ENCODE measurements around the gene GH1.
A peak's percentile ranks its signal among the peaks of the same experiment; 100 is the strongest.

GH1 gene

GRCh38 chr17:63939401-63939800 lies 20.8 kb upstream of the GH1 start:
- Histone ChIP-seq H3K27ac (ENCODE audit: low read depth, low read length, poor library complexity, severe bottlenecking) (peak overlapping the region; percentile 90), H3F3A (ENCODE audit: insufficient read depth, low read length) (no peaks in the 10 kb centered on the region), H3K4me2 (ENCODE audit: low read length) (peak overlapping the region; percentile 50; the same call in 1 of the 2 replicates), H3K27me3 (ENCODE audit: insufficient read depth, low read length) (no peaks in the 10 kb centered on the region), H4K20me1 (ENCODE audit: insufficient read depth, low read length) (no peaks in the 10 kb centered on the region), H3K9me2 (ENCODE audit: low read depth, low read length) (no peaks in the 10 kb centered on the region), H3K9ac (ENCODE audit: low read length) (peak overlapping the region; percentile 63), H3K9me3 (ENCODE audit: low read length) (no peaks in the 10 kb centered on the region), H3K79me2 (ENCODE audit: insufficient read depth, low read length) (no peaks in the 10 kb centered on the region), H3K4me3 (ENCODE audit: low read depth, low read length, poor library complexity, severe bottlenecking) (no peak overlapping the region), H3K4me1 (ENCODE audit: insufficient read depth, low read length, severe bottlenecking) (peaks cover 72% of the 10 kb centered on the region), H3K36me3 (ENCODE audit: insufficient read depth, low read length) (peaks cover 5% of the 10 kb centered on the region; the same call in 1 of the 2 replicates), H2AFZ (ENCODE audit: low read length) (no peak overlapping the region)
- no peak for TF ChIP-seq CTCF (IDR thresholded peaks at IDR 0.05; ENCODE audit: low read length)
- TF ChIP-seq EZH2 (IDR thresholded peaks at IDR 0.05; ENCODE audit: borderline replicate concordance, low read length): no peak

GRCh38 chr17:63937920-63938319 lies 19.3 kb upstream of the GH1 start:
- H3K4me1 ChIP-seq (ENCODE audit: insufficient read depth, low read length, severe bottlenecking): peaks cover 72% of the 10 kb centered on the region
- no peak for TF ChIP-seq EZH2 (IDR thresholded peaks at IDR 0.05; ENCODE audit: borderline replicate concordance, low read length)
- TF ChIP-seq CTCF (IDR thresholded peaks at IDR 0.05; ENCODE audit: low read length): no peak

GRCh38 chr17:63937319-63937718 lies 18.7 kb upstream of the GH1 start:
- H2AFZ ChIP-seq (ENCODE audit: low read length): no peak overlapping the region
- no peaks in the 10 kb centered on the region for H3K9me2 ChIP-seq (ENCODE audit: low read depth, low read length)
- H3K9ac ChIP-seq (ENCODE audit: low read length): no peak overlapping the region
- H3K4me1 ChIP-seq (ENCODE audit: insufficient read depth, low read length, severe bottlenecking): peaks cover 72% of the 10 kb centered on the region
- H3F3A ChIP-seq (ENCODE audit: insufficient read depth, low read length): no peaks in the 10 kb centered on the region
- no peaks in the 10 kb centered on the region for H3K9me3 ChIP-seq (ENCODE audit: low read length)
- H3K4me3 ChIP-seq (ENCODE audit: low read depth, low read length, poor library complexity, severe bottlenecking): no peak overlapping the region
- H3K27ac ChIP-seq (ENCODE audit: low read depth, low read length, poor library complexity, severe bottlenecking): peak overlapping the region; percentile 90
- H3K36me3 ChIP-seq (ENCODE audit: insufficient read depth, low read length): peaks cover 5% of the 10 kb centered on the region; the same call in 1 of the 2 replicates
- peaks cover 4% of the 10 kb centered on the region; the same call in 1 of the 2 replicates for H3K79me2 ChIP-seq (ENCODE audit: insufficient read depth, low read length)
- H4K20me1 ChIP-seq (ENCODE audit: insufficient read depth, low read length): no peaks in the 10 kb centered on the region
- H3K27me3 ChIP-seq (ENCODE audit: insufficient read depth, low read length): no peaks in the 10 kb centered on the region
- H3K4me2 ChIP-seq (ENCODE audit: low read length): no peak overlapping the region
- peak; percentile 40 for TF ChIP-seq CTCF (IDR thresholded peaks at IDR 0.05; ENCODE audit: low read length)
- TF ChIP-seq EZH2 (IDR thresholded peaks at IDR 0.05; ENCODE audit: borderline replicate concordance, low read length): no peak

More at GRCh38 chr17:63937920-63938319, 19.3 kb upstream of the GH1 start:
- Histone ChIP-seq H3K79me2 (ENCODE audit: insufficient read depth, low read length) (no peaks in the 10 kb centered on the region), H2AFZ (ENCODE audit: low read length) (no peak overlapping the region), H3K27me3 (ENCODE audit: insufficient read depth, low read length) (no peaks in the 10 kb centered on the region), H3F3A (ENCODE audit: insufficient read depth, low read length) (no peaks in the 10 kb centered on the region), H3K9me3 (ENCODE audit: low read length) (no peaks in the 10 kb centered on the region), H3K9me2 (ENCODE audit: low read depth, low read length) (no peaks in the 10 kb centered on the region), H3K27ac (ENCODE audit: low read depth, low read length, poor library complexity, severe bottlenecking) (peak overlapping the region; percentile 90), H3K9ac (ENCODE audit: low read length) (no peak overlapping the region), H4K20me1 (ENCODE audit: insufficient read depth, low read length) (no peaks in the 10 kb centered on the region), H3K36me3 (ENCODE audit: insufficient read depth, low read length) (peaks cover 5% of the 10 kb centered on the region; the same call in 1 of the 2 replicates), H3K4me3 (ENCODE audit: low read depth, low read length, poor library complexity, severe bottlenecking) (no peak overlapping the region), H3K4me2 (ENCODE audit: low read length) (no peak overlapping the region)

Data from OCI-LY1 (cell line).